GM18508 (cell line): ENCODE data around the gene PRKCA.
"Not testable (repeated sequence)": the region's sequence is repeated elsewhere in the genome, so short reads cannot be mapped to it uniquely, and the experiment has no call there.

ENCODE experiments used
- ATAC-seq: cut with Tn5 transposase; IDR thresholded peaks from one replicate; pipeline ENCODE4 v1.9.1; 2021; ENCODE audit warnings: moderate number of reproducible peaks; ENCODE audit not compliant: insufficient read depth, unreplicated experiment

Gene PRKCA

DNA sequence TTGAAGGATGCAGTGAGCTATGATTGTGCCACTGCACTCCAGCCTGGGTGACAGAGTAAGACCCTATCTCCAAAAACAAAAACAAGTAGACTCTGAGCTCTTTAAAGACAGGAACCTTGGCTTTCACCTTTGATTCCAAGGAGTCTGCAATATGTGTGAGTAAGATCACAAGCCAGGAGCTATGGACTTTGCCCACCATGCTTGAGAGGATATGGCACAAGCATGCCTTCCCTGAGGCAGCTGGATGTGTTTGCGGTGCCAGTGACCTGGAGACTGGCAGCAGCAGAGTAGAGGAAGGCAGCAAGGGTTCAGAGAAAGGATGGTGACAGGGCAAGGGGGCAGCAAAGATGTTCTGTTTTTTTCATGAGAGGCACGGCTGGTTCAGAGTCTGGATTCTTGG, 14.5 kb upstream of the PRKCA start:
- ATAC-seq = no peak

DNA sequence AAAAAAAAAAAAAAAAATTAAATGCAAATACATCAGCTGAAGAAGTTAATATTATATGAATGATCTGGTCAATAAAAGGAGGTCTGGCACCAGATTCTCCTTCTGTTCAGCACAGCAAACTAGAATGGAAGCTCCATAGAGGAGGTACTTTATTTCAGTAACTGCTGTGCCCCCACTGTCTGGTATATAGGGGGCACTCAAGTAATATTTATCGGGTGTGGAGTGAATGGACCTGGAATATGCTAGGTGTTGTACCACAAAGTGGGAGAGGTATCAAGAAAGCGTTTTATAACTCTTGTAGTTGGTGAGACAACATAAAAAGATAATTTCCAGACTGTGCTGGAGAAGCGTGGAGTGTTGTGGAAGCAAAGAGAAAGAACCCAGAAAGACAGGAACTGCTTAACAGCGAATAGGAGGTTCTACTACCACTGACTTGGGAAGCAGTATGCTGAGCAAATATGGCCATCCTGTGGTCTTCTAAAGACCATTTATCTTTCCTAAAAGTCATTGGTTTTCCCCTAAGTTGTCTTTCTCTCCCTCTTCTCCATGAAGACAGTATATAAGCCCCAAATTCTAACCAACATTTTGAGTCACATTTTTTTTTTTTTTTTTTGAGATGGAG, 12.2 kb upstream of the PRKCA start:
- ATAC-seq = no peak

DNA sequence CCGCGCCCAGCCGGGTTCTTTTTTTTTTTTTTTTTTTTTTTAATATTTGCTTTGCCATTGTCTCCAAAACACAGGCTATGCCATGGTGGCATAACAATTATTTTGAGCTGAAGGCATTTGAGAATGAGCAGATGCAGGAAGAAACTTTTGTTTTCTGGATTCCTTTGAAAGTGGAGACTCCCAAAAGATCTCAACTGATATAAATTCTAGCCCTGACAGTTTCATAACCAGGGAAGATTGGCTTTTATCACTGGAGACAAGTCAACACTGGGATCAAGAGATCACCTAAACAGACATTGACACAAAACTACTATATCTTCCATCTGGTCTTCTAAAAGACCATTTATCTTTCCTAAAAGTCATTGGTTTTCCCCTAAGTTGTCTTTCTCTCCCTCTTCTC, 10.1 kb upstream of the PRKCA start:
- no peak for ATAC-seq

DNA sequence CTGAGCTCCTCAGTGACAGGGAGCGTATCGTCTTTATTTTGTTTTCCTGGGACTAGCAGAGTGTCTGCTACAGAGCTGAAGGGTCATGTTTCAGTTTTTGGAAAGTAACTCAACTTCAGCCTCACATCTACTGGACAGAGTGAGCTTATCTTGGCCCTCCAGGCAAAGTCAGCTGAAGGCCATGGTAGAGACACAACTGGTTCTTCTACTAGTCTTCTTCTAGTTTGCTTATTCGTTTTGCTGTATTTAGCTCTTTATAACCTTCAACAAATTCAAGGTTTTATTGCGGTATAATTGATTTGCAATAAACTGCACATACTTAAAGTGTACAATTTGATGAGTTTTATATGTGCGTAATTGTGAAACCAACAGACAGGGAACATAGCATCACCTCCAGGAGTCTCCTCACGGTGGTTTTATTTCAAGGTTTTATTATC, 6.1 kb upstream of the PRKCA start:
- ATAC-seq = no peak

DNA sequence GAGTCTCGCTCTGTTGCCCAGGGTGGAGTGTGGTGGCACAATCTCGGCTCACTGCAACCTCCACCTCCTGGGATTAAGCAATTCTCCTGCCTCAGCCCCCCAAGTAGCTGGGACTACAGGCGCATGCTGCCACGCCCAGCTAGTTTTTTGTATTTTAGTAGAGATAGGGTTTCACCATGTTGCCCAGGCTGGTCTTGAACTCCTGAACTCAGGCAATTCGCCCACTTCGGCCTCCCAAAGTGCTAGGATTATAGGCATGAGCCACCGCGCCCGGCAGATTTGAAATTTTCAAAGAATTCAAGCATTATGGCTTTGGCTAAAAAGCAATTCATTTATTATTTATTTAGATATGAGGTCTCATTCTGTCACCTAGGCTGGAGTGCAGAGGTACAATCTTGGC, 5.0 kb upstream of the PRKCA start:
- not testable (repeated sequence) for ATAC-seq

DNA sequence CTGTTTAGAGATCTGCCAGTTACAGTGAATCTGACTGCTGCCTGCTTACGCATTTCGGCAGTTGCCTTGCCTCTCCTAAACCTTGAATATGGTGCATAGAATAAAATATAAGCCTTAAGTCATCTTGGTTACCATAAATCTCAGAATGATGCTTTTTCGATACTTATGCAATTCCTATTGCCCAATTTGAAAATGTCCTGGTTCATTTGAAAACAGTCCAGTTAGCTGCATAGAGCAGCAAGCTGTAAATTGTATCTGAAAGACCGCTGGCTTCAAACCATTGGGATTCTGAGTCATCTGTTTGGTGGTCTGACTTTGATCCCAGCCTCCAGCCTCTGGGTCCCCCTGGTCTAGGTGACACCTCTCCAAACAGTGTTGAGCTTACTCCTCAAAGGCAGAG, 2.7 kb upstream of the PRKCA start:
- ATAC-seq = no peak

DNA sequence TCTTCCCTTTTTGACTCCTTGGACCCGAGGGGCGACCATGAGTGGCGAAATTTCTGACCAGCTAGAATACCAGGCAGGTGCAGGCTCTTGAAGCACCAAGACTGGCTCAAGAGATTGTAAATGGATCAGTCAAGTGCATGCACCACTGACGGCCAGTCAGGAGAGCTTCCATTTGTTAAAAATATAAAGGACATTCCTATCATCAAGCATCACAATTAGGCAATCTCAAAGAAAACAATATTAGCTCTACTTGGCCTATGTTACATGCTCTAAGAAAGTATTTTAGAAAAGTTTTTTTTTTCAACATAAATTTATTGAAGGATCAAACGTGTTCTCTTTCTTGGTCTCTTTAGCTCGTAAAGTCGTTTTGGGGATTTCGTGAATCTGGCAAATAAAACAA, 1.5 kb upstream of the PRKCA start:
- ATAC-seq = no peak

DNA sequence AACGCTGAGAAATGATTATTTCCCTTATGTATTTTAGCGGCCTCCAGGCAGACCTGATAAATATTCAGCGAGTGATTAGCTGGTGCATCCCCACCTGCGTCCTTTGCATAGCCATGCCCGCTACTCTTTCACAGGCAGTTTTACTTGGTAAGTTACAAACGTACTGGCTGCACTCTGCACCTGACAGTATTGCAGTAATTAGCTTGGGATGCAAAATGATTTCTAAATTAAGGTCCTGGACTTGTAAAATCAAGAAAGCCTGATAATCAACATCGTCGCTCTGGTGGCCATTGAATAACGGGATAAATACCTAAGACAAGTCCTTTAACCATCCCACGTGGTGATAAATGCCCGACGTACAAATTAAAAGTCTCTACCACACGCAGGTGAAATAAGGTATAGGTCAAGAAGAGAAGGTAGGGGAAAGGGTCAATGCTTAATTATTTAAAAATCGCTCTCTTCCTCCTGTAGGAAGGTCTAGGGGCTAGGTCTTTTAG, 998 bp upstream of the PRKCA start:
- no peak for ATAC-seq

DNA sequence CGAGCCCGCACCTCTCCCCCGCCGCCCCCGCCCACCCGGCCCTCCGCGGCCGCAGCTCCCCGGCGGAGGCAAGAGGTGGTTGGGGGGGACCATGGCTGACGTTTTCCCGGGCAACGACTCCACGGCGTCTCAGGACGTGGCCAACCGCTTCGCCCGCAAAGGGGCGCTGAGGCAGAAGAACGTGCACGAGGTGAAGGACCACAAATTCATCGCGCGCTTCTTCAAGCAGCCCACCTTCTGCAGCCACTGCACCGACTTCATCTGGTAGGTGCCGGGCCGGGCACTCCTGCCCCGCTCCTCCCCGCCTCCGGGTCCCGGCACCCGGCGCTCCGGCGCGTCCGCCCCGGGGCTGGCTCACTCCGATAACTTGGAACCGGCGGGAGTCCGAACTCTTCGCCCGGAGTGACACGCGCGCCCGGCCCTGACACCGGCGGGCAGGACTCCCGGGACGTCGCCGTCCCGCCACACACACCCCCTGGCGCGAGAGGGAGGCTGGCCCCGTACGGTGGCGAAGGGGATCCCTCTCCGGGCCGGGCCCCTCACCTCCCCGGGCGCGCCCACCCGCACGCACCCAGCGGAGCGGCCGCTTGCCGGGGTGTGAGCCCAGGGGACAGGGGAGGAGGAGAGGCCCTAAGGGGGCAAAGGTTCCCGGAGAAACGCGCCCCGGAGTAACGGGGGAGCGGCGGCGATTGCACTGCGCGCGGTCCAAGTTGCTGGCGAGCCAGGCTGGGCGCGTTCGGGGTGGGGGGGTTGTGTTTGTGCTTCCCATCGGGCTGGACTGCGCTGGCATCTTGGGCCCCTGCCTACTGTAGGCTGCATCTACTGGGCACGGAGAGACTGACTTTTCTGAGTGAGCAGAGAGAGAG, 581 bp downstream of the PRKCA start:
- ATAC-seq = no peak

DNA sequence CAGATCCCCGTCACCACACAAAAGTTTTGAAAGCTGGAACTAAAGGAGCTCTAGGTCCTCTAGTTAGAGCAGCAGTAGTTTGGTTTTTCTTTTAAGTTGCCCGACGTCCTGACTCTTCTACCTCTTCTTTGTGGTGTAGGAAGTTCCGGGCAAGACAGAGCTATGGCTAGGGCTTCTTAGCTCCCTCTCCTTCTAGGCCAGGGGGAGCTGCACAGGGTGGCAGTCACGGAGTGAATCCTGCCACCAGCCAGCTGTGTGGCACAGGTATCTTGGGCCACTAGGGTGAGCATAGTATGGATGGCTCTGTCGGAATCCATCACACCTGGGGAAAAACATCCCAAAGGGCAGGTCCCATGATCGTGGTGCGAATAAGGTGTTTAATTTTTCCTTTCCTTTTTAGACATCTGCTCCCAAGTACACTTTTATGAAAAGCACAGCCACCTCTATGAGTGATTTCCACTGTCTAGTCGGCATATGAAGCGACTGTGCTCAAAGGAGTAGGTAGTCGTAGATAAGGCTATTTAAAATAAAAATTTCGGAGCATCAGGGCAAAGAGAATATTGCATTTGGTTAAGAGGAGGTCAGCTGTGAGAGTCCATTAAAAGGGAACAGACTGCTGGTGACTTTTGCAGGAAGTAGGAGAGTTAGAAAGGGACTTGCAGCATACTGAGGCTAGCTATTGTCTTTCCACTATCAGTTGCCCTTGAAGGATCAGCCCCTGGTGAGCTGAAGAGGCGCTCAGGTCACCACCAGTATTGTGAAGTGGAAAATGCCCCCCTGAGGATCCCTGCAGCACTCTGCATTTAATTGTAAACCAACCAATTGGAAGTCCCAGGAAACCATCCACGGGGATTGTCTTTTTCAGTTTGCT, 2.1 kb downstream of the PRKCA start:
- ATAC-seq = no peak

DNA sequence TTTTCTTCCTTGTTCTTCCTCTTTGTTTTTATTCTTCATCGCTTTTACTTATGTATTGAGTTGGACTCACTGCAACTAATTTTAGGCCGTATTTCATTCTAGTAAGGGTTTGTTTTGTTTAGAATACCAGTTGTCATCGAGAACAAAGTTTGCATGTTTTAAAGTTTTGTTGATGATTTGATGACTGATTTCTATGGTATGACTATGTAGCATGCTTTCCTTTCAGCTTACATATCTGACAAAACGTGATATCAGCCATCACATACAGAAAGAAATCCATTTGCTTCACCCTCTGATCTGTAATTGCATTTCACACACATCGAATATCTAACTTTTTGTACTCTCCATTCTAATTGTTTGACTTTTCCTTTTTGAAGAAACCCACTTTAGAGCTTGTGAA, 4.0 kb downstream of the PRKCA start:
- ATAC-seq = no peak

DNA sequence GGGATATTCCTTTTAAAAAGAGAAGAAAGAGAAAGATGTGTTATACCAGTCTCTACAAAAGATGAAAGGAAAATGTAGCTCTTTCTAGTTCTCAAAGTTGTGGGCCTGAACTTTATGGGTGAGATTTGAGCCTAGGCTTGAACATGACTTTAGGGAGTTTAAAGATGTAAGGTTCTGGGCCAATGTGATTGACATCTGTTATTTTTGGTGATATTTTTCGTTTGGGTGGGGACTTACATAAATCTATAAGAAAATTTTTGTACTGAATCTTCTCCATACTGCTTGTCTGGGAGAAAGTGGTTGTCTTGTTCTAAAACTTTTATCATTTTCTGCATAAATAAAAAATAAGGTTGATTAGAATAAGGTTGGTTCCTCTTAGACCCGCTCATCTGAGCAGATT, 4.8 kb downstream of the PRKCA start:
- no peak for ATAC-seq

DNA sequence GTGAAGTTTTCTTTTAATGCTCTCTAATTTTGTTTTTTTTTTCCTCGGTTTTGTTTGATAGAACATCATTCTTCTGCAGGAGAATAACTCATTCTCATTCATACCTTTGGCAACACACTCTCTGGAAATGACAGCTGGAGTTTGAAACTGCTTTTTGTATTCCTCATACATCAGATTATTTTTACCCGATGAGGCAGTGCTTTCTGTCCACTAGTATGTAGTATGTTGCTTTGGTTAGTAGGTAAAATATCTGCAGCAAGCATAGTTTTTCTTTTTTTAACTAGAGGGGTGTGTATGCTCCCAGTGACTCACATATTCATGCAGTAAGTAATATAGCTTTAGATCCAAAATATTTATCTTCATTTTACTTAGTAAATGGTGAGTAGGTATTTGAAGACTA, 6.4 kb downstream of the PRKCA start:
- ATAC-seq = no peak

DNA sequence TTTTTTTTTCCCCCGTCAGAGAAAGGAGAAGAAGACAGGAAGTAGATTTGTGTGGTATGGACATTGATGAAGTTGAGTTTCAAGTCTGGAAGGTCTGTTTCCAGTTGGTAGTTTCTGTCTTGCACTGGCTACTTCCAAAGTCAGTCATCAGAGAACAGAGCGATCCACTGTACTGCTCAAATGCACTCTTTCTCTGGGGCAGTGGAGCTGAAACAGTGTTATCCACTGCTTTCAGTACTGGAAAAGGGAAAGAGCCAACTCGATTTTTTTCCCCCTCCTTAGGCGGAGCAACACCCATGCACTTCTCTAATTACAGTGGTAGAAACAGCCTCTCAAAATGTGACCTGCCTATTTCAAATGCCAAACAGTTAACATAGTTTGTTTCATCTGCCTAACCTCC, 7.4 kb downstream of the PRKCA start:
- no peak for ATAC-seq

DNA sequence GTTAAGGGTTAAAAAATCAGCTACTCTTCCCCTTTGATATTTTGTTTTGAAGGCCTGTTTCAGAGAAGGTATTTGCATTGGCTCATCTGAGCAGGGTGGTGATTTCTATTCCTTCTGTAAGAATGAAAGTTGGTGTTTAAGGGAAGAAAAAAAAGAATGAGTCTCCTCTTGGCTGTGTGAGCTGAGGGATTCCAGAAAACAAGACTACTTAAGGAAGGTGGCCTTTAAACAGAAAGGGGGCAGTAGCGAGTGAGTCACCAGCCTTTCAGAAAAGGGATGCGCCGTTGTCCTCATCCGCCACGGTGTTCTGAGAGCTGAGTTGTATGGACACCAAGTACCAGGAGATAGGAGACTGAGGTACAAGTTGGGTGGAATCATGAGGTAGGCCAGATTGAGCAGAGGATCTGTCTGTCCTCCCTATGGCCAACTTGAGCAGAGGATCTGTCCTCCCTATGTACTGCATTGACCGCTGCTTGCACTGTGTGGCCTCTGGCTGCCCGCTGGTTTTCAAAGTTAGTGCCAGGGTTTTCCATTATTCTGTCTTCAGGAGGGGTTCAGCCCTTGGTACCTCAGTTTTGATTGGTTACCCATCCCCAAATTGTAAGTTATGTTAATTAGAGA, 8.2 kb downstream of the PRKCA start:
- no peak for ATAC-seq

DNA sequence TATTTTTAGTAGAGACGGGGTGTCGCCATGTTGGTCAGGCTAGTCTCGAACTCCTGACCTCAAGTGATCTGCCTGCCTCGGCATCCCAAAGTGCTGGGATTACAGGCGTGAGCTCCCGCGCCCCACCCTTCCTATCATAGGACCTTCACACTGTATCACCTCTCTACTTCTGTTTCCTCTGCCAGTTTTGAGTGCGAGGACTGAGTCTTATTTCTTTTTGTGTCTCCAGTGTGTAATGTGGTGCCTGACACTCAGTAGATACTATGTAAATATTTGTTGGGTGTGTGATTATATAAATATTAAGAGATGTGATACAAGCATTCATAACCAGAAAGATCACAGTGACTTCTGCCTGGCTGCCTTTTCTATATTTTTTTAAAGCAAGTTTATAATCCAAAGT, 10.5 kb downstream of the PRKCA start:
- ATAC-seq = no peak

DNA sequence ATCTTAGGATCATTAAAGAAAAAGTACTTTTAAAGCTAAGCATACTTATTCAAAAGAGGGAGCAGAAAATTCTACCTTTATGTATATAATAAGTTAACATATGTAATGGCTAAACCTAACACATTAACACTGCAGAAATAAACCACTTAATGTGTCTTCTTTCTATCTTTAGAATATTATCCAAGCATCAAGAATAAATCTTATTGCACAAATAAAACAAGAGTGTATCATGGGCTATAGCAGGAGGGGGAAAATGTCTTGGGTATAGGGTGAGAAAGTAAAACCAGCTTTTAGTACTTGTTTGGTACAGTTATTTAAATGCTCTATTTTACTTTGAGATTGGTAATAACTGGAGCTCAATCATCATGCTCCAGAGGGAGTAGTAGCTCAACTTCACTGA, 10.9 kb downstream of the PRKCA start:
- ATAC-seq = no peak

DNA sequence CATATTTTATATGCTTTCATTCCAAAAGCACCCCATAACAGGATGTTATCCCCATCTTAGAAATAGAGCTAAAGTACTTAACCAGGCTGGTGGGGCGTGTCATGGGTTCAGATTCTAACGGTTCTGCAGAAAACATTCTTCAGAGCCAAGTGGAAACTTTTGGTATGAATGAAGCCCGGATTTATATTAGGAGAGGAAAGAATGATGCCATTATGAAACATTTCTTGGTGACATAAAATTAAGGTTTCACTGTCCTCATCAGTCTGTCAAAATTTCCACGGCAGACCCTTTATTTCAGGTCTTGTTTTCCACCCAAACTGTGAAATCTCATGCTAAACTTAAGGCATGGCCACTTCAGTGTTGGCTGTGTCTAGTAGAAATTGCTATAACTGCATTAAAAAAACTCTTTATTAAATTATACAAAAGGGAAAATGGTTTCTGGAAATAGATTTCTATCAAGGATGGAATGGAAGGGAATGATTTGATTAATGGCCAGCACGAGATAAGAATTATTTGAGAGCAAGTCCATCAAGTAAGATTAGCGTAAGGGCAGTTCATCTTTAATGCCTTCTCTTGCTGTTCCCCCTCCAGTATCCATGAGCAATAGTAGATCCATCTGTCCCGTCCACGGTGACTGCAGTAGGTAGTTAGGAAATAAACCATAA, 11.7 kb downstream of the PRKCA start:
- no peak for ATAC-seq

DNA sequence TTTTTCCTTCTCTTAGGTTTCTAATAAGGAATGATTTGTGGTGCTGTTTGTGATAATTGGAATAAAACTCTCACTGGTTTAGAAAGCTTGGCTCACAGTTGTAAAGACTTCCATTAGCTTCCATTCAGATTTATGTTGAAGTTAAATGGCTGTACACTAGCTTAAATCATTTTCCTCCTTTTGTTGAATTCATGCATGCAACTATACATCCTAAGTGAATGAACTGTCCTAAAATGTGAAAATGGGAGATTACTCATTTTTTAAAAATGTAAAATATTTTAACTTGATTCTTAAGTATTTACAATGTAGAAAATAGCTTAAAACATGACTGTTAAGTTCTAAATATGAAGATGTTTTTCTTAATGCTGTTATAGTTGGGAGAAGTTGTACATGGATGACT, 15.2 kb downstream of the PRKCA start:
- no peak for ATAC-seq

DNA sequence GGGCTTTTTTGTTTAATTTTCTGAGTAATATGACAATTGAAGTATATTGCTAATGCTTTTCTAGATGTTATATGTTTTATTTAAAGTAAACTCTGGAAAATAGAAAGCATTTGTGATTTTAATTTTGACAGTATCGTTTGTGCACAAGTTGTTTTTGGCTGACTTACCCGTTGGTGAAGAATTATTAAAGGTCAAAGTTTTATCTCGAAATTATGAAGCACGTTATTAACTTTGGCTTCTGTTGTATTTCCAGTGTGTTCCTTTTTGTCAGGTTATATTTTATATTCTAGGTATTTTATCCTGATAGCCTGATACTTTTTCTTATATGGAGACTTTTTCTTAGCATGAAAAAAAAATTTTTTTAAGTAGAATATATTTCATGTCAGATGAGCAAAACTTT, 16.8 kb downstream of the PRKCA start:
- no peak for ATAC-seq
